ENCODE measurements around the gene BRD7.

DNA sequence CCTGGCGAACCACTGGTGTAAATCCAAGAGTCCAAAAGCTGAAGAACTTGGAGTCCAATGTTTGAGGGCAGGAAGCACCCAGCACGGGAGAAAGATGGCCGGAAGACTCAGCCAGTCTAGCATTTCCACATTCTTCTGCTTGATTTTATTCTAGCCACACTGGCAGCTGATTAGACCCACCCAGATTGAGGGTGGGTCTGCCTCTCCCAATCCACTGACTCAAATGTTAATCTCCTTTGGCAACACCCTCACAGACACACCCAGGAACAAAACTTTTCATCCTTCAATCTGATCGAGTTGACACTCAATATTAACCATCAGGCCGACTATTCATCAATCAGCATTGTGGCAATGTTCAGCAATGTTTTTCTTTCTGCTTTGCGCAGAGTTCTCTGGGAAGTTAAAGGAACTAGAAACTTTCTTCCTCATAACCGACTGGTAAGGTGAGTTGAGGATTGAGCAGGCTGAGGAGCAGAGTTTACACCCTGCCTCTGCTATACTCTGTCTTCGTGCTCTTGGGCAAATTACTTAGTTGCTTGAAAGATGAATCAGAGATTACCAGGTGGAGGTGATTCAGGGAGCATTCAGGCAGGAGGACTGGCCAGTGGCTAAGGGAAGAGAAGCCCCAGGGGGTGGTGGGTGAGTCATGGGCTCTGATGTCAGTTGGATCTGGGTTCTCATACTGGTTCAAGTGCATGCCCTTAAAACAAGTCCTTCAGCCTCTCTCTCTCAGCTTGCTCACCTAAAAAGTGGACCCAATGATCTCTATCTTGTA lies 28.2 kb upstream of the BRD7 start:
- TF ChIP-seq CTCF (IDR thresholded peaks at IDR 0.05) (no peak), EZH2 (IDR thresholded peaks at IDR 0.05; ENCODE audit: borderline replicate concordance, insufficient read depth, low read depth, low read length, poor library complexity, severe bottlenecking) (no peak)
